Muscle layer of duodenum (tissue), 2 donors: ENCODE data around the gene NR2F2.
A peak's percentile ranks its signal among the peaks of the same experiment; 100 is the strongest.

Source experiments
- H3K27ac ChIP-seq: one replicate; pipeline ENCODE4 v1.7.0; 2013; ENCODE audit warnings: mild to moderate bottlenecking, low read length
- H3K27me3 ChIP-seq: one replicate; pipeline ENCODE4 v1.7.0; 2013; ENCODE audit warnings: low read depth, mild to moderate bottlenecking, control low read depth, low read length
- H3K36me3 ChIP-seq, 2 donors: one replicate each; pipeline ENCODE4 v1.7.0; 2013; ENCODE audit warnings: low read length in 2 of 2, control low read depth in 1 of 2, mild to moderate bottlenecking in 1 of 2; ENCODE audit not compliant: insufficient read depth in 2 of 2, control insufficient read depth in 1 of 2
- H3K4me1 ChIP-seq, 2 donors: one replicate each; pipeline ENCODE4 v1.7.0; 2013; ENCODE audit warnings: low read length in 2 of 2, mild to moderate bottlenecking in 2 of 2, control low read depth in 1 of 2, moderate library complexity in 1 of 2; ENCODE audit not compliant: insufficient read depth in 2 of 2, control insufficient read depth in 1 of 2
- H3K4me3 ChIP-seq, 2 donors: one replicate each; pipeline ENCODE4 v1.7.0; 2013; ENCODE audit warnings: low read length in 2 of 2, low read depth in 1 of 2, mild to moderate bottlenecking in 1 of 2
- H3K9me3 ChIP-seq, 2 donors: one replicate each; pipeline ENCODE4 v1.7.0; 2013; ENCODE audit warnings: low read length in 2 of 2, control low read depth in 1 of 2, mild to moderate bottlenecking in 1 of 2; ENCODE audit not compliant: control insufficient read depth in 1 of 2
- donor health status: healthy.

The NR2F2 gene

GRCh38 chr15:96352604-96353405 lies 22.3 kb downstream of the NR2F2 start:
- peak overlapping the region; percentile 41 for H3K27ac ChIP-seq
- H3K36me3 ChIP-seq = no peaks in the 10 kb centered on the region
- H3K4me1 ChIP-seq = peaks cover 5 to 25% of the 10 kb centered on the region in 2 donors
- no peaks in the 10 kb centered on the region for H3K9me3 ChIP-seq
- H3K4me3 ChIP-seq = no peak overlapping the region
- H3K27me3 ChIP-seq = peaks cover 15% of the 10 kb centered on the region

GRCh38 chr15:96353416-96353929 lies 23.0 kb downstream of the NR2F2 start:
- peak overlapping the region; percentile 61 to 76 for H3K4me3 ChIP-seq
- peaks cover 15% of the 10 kb centered on the region for H3K27me3 ChIP-seq
- H3K9me3 ChIP-seq = no peaks in the 10 kb centered on the region
- peaks cover 5 to 24% of the 10 kb centered on the region in 2 donors for H3K4me1 ChIP-seq
- no peaks in the 10 kb centered on the region for H3K36me3 ChIP-seq
- peak overlapping the region; percentile 87 for H3K27ac ChIP-seq

GRCh38 chr15:96353930-96354730 lies 23.6 kb downstream of the NR2F2 start:
- Histone ChIP-seq H3K9me3 (no peaks in the 10 kb centered on the region), H3K36me3 (no peaks in the 10 kb centered on the region), H3K4me3 (peak overlapping the region; percentile 61 to 76), H3K4me1 (peaks cover 5 to 24% of the 10 kb centered on the region in 2 donors), H3K27me3 (peaks cover 15% of the 10 kb centered on the region), H3K27ac (peak overlapping the region; percentile 87)

- Histone ChIP-seq H3K27me3 (peaks cover 21% of the 10 kb centered on the region), H3K4me3 (peak overlapping the region; percentile 61 to 76), H3K36me3 (no peaks in the 10 kb centered on the region), H3K27ac (peak overlapping the region; percentile 87), H3K9me3 (no peaks in the 10 kb centered on the region), H3K4me1 (peaks cover 5 to 17% of the 10 kb centered on the region in 2 donors)
Measured at GRCh38 chr15:96354731-96355567, 24.4 kb downstream of the NR2F2 start.

GRCh38 chr15:96355568-96356187 lies 25.2 kb downstream of the NR2F2 start:
- H3K36me3 ChIP-seq = no peaks in the 10 kb centered on the region
- H3K4me1 ChIP-seq = peaks cover 5 to 13% of the 10 kb centered on the region in 2 donors
- peak overlapping the region in 1 of 2 donors; percentile 61 for H3K4me3 ChIP-seq
- no peaks in the 10 kb centered on the region for H3K9me3 ChIP-seq
- H3K27me3 ChIP-seq = peaks cover 25% of the 10 kb centered on the region
- peak overlapping the region; percentile 87 for H3K27ac ChIP-seq

GRCh38 chr15:96356494-96357455 lies 26.3 kb downstream of the NR2F2 start:
- Histone ChIP-seq H3K27ac (peak overlapping the region; percentile 39), H3K27me3 (peaks cover 32% of the 10 kb centered on the region), H3K36me3 (no peaks in the 10 kb centered on the region), H3K4me1 (peaks cover 5 to 13% of the 10 kb centered on the region in 2 donors), H3K4me3 (peak overlapping the region; percentile 64 to 79), H3K9me3 (no peaks in the 10 kb centered on the region)

- H3K27me3 ChIP-seq = peaks cover 32% of the 10 kb centered on the region
- H3K4me3 ChIP-seq = peak overlapping the region; percentile 64 to 79
- H3K4me1 ChIP-seq = peaks cover 5 to 13% of the 10 kb centered on the region in 2 donors
- no peaks in the 10 kb centered on the region for H3K9me3 ChIP-seq
- H3K27ac ChIP-seq = peak overlapping the region; percentile 39
- no peaks in the 10 kb centered on the region for H3K36me3 ChIP-seq
Measured at GRCh38 chr15:96358001-96358801, 27.7 kb downstream of the NR2F2 start.

GRCh38 chr15:96358821-96359615 lies 28.5 kb downstream of the NR2F2 start:
- peaks cover 5 to 13% of the 10 kb centered on the region in 2 donors for H3K4me1 ChIP-seq
- no peaks in the 10 kb centered on the region for H3K9me3 ChIP-seq
- H3K27me3 ChIP-seq = peaks cover 32% of the 10 kb centered on the region
- H3K27ac ChIP-seq = no peak overlapping the region
- no peaks in the 10 kb centered on the region for H3K36me3 ChIP-seq
- H3K4me3 ChIP-seq = peak overlapping the region in 1 of 2 donors; percentile 53
